Breast epithelium (tissue), 3 donors: ENCODE measurements around the gene IFT88.

ENCODE experiments used
- CTCF ChIP-seq, 3 donors: fragments of 450-650 bp; IDR thresholded peaks; one replicate each; pipeline ENCODE4 v1.5.1; 2016 to 2017; ENCODE audit warnings: antibody characterized with exemption in 3 of 3, mild to moderate bottlenecking in 3 of 3, moderate library complexity in 3 of 3
- POLR2A ChIP-seq: fragments of 450-650 bp; IDR thresholded peaks from one replicate; pipeline ENCODE4 v1.6.1; 2016; ENCODE audit warnings: antibody characterized with exemption, mild to moderate bottlenecking, moderate library complexity
- POLR2AphosphoS5 ChIP-seq, 3 donors: sonication (generic); formaldehyde crosslinking; IDR thresholded peaks; one replicate each; pipeline ENCODE4 v1.6.1; 2017; ENCODE audit warnings: antibody characterized with exemption in 3 of 3

- TF ChIP-seq CTCF (IDR thresholded peaks at IDR 0.05) (no peak), POLR2A (no peak), POLR2AphosphoS5 (IDR thresholded peaks at IDR 0.05) (no peak)
Measured at GRCh38 chr13:20686167-20686566, 119.2 kb downstream of the IFT88 start.
